GM19043 (cell line): ENCODE measurements around the gene GRIK4.

Experiments
- ATAC-seq: cut with Tn5 transposase; IDR thresholded peaks from one replicate; pipeline ENCODE4 v1.9.1; 2021; ENCODE audit warnings: low read depth; ENCODE audit not compliant: unreplicated experiment

GRIK4 gene

GRCh38 chr11:120893440-120894201 lies 382.1 kb downstream of the GRIK4 start:
- peak; percentile 75 for ATAC-seq

GRCh38 chr11:120894202-120894985 lies 382.8 kb downstream of the GRIK4 start:
- ATAC-seq = no peak

GRCh38 chr11:120896687-120897086 lies 385.1 kb downstream of the GRIK4 start:
- no peak for ATAC-seq

- no peak for ATAC-seq
Observed at GRCh38 chr11:120898568-120898967, 387.0 kb downstream of the GRIK4 start.

- no peak for ATAC-seq
Observed at GRCh38 chr11:120899720-120900119, 388.2 kb downstream of the GRIK4 start.

GRCh38 chr11:120900643-120901042 lies 389.1 kb downstream of the GRIK4 start:
- no peak for ATAC-seq

- no peak for ATAC-seq
Observed at GRCh38 chr11:120903686-120904085, 392.1 kb downstream of the GRIK4 start.

- no peak for ATAC-seq
Observed at GRCh38 chr11:120904116-120904515, 392.6 kb downstream of the GRIK4 start.

- ATAC-seq = no peak
Observed at GRCh38 chr11:120906766-120907165, 395.2 kb downstream of the GRIK4 start.

GRCh38 chr11:120907971-120908370 lies 396.4 kb downstream of the GRIK4 start:
- no peak for ATAC-seq

GRCh38 chr11:120908461-120909181 lies 397.1 kb downstream of the GRIK4 start:
- no peak for ATAC-seq

GRCh38 chr11:120909676-120910416 lies 398.3 kb downstream of the GRIK4 start:
- ATAC-seq = no peak

- ATAC-seq = no peak
Observed at GRCh38 chr11:120911943-120912342, 400.4 kb downstream of the GRIK4 start.

GRCh38 chr11:120912504-120912903 lies 401.0 kb downstream of the GRIK4 start:
- no peak for ATAC-seq

- no peak for ATAC-seq
Observed at GRCh38 chr11:120912915-120913314, 401.4 kb downstream of the GRIK4 start.

GRCh38 chr11:120914021-120914420 lies 402.5 kb downstream of the GRIK4 start:
- ATAC-seq = no peak

GRCh38 chr11:120914601-120915000 lies 403.1 kb downstream of the GRIK4 start:
- ATAC-seq = no peak

- no peak for ATAC-seq
Observed at GRCh38 chr11:120917559-120918239, 406.2 kb downstream of the GRIK4 start.

GRCh38 chr11:120918257-120918656 lies 406.7 kb downstream of the GRIK4 start:
- no peak for ATAC-seq

GRCh38 chr11:120919045-120919444 lies 407.5 kb downstream of the GRIK4 start:
- ATAC-seq = no peak
